Vagina (tissue), 2 donors: ENCODE results near the gene TTR. TPM values are rescaled to one million over a fixed set of nuclear protein-coding genes. Genes with fewer than 3 reads are reported as not detected.

Experiments used
- DNase-seq, 2 donors: peaks; one replicate each; pipeline ENCODE4 v3.0.0-alpha.2; 2017; ENCODE audit errors: extremely low spot score in 2 of 2
- H3K27ac ChIP-seq: fragments of 200-600 bp; sonication (generic); one replicate; pipeline ENCODE4 v1.5.1; 2019
- H3K27me3 ChIP-seq: fragments of 200-600 bp; sonication (generic); one replicate; pipeline ENCODE4 v1.5.1; 2019
- H3K36me3 ChIP-seq, 2 donors: fragments of 200-600 bp; sonication (generic); one replicate each; pipeline ENCODE4 v1.5.1; 2017 to 2019
- H3K4me1 ChIP-seq: fragments of 200-600 bp; sonication (generic); one replicate; pipeline ENCODE4 v1.5.1; 2019
- H3K4me3 ChIP-seq, 2 donors: fragments of 200-600 bp; sonication (generic); 1 replicate in 1 of 2; 2 replicates in 1 of 2; pipeline ENCODE4 v1.5.1; 2016 to 2019
- H3K9me3 ChIP-seq: fragments of 200-600 bp; sonication (generic); one replicate; pipeline ENCODE4 v1.5.1; 2019
- POLR2A ChIP-seq, 2 donors: fragments of 450-650 bp; IDR thresholded peaks; one replicate each; pipeline ENCODE4 v1.6.1; 2017; ENCODE audit warnings: antibody characterized with exemption in 2 of 2, mild to moderate bottlenecking in 2 of 2, moderate library complexity in 2 of 2
- POLR2AphosphoS5 ChIP-seq, 2 donors: sonication (generic); formaldehyde crosslinking; IDR thresholded peaks; one replicate each; pipeline ENCODE4 v1.9.0; 2017; ENCODE audit warnings: antibody characterized with exemption in 2 of 2, mild to moderate bottlenecking in 2 of 2, low read depth in 1 of 2; ENCODE audit not compliant: insufficient read depth in 1 of 2
- intact Hi-C: fragments of 100-400 bp; cut with DNase I; formaldehyde crosslinking; loops from one replicate; pipeline ENCODE4 v1.15.1; 2023
- total RNA-seq: library from RNA; depleted of rRNA; stranded (reverse); fragments of >200 nt; gene quantifications from one replicate; pipeline ENCODE4 v1.2.3, GENCODE V29; 2016
- TF ChIP-seq, protein P1 (sequence below), 3 experiments: fragments of 450-650 bp in 2 of 3; fragments of 200-600 bp in 1 of 3; sonication (generic) in 1 of 3; IDR thresholded peaks; one replicate each; pipeline ENCODE4 v1.5.1; 2017 to 2019; ENCODE audit warnings: antibody characterized with exemption in 3 of 3, mild to moderate bottlenecking in 2 of 3, moderate library complexity in 2 of 3

TTR gene
- total RNA-seq: not detected

DNA sequence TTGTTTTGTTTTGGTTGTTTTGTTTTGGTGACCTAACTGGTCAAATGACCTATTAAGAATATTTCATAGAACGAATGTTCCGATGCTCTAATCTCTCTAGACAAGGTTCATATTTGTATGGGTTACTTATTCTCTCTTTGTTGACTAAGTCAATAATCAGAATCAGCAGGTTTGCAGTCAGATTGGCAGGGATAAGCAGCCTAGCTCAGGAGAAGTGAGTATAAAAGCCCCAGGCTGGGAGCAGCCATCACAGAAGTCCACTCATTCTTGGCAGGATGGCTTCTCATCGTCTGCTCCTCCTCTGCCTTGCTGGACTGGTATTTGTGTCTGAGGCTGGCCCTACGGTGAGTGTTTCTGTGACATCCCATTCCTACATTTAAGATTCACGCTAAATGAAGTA lies at the start of gene TTR:
TSS of gene TTR (plus strand) at position 250 of the 400 bp plus-strand sequence. CDS start at position 276, 26 bp downstream.
- intact Hi-C loops: no loop called here
- DNase-seq: no peak
- Histone ChIP-seq H3K9me3 (no peaks in the 10 kb centered on the region), H3K27me3 (no peaks in the 10 kb centered on the region), H3K4me1 (no peaks in the 10 kb centered on the region), H3K36me3 (no peaks in the 10 kb centered on the region), H3K27ac (no peak within 1 kb of the TSS), H3K4me3 (no peak within 1 kb of the TSS)
- TF ChIP-seq POLR2AphosphoS5 (IDR thresholded peaks at IDR 0.05; ENCODE audit: insufficient read depth in 1 of 2, low read depth in 1 of 2): no peak
- no peak for TF ChIP-seq POLR2A (IDR thresholded peaks at IDR 0.05)
- TF ChIP-seq, protein P1, sequence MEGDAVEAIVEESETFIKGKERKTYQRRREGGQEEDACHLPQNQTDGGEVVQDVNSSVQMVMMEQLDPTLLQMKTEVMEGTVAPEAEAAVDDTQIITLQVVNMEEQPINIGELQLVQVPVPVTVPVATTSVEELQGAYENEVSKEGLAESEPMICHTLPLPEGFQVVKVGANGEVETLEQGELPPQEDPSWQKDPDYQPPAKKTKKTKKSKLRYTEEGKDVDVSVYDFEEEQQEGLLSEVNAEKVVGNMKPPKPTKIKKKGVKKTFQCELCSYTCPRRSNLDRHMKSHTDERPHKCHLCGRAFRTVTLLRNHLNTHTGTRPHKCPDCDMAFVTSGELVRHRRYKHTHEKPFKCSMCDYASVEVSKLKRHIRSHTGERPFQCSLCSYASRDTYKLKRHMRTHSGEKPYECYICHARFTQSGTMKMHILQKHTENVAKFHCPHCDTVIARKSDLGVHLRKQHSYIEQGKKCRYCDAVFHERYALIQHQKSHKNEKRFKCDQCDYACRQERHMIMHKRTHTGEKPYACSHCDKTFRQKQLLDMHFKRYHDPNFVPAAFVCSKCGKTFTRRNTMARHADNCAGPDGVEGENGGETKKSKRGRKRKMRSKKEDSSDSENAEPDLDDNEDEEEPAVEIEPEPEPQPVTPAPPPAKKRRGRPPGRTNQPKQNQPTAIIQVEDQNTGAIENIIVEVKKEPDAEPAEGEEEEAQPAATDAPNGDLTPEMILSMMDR (IDR thresholded peaks at IDR 0.05): no peak

DNA sequence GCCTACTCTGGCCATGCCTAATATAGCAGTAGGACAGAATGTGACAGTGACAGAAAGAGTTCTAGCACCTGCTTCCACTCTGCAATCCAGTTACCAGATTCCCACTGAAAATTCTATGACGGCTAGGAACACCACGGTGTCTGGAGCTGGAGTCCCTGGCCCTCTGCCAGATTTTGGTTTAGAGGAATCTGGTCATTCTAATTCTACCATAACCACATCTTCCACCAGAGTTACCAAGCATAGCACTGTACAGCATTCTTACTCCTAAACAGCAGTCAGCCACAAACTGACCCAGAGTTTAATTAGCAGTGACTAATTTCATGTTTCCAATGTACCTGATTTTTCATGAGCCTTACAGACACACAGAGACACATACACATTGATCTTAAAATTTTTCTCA lies 45.2 kb upstream of the TTR start:
- Histone ChIP-seq H3K9me3 (no peaks in the 10 kb centered on the region), H3K36me3 (no peaks in the 10 kb centered on the region), H3K27me3 (no peaks in the 10 kb centered on the region), H3K4me3 (no peak overlapping the region), H3K4me1 (no peaks in the 10 kb centered on the region), H3K27ac (no peak overlapping the region)
- intact Hi-C loops: no loop called here
- no peak for DNase-seq
- no peak for TF ChIP-seq POLR2AphosphoS5 (IDR thresholded peaks at IDR 0.05; ENCODE audit: insufficient read depth in 1 of 2, low read depth in 1 of 2)
- TF ChIP-seq, protein P1 (IDR thresholded peaks at IDR 0.05): no peak
- TF ChIP-seq POLR2A (IDR thresholded peaks at IDR 0.05): no peak

DNA sequence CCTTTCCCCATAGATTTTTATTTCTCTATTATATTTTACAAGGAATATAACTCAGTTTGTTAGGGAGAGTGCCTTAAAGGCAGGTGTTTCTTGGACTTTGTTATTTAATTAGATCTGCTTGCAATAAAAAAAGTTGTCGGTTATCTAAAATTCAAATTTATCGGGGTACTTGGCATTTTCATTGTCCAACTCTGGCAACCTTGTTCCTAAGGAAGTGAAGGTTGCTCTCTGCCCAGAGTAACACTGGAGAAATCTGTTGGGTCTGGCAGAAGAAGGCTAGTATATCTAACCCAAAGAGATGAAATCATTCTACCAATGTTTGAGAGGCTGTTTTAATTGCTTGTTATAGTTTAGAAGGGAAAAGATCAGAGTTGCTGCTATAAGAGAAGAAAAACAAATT lies 42.8 kb upstream of the TTR start:
- no peak for TF ChIP-seq POLR2AphosphoS5 (IDR thresholded peaks at IDR 0.05; ENCODE audit: insufficient read depth in 1 of 2, low read depth in 1 of 2)
- no peak for TF ChIP-seq POLR2A (IDR thresholded peaks at IDR 0.05)
- no peak overlapping the region for H3K4me3 ChIP-seq
- no peaks in the 10 kb centered on the region for H3K9me3 ChIP-seq
- intact Hi-C loops: no loop called here
- no peak for DNase-seq
- H3K4me1 ChIP-seq: no peaks in the 10 kb centered on the region
- H3K36me3 ChIP-seq: no peaks in the 10 kb centered on the region
- H3K27me3 ChIP-seq: no peaks in the 10 kb centered on the region
- H3K27ac ChIP-seq: no peak overlapping the region

DNA sequence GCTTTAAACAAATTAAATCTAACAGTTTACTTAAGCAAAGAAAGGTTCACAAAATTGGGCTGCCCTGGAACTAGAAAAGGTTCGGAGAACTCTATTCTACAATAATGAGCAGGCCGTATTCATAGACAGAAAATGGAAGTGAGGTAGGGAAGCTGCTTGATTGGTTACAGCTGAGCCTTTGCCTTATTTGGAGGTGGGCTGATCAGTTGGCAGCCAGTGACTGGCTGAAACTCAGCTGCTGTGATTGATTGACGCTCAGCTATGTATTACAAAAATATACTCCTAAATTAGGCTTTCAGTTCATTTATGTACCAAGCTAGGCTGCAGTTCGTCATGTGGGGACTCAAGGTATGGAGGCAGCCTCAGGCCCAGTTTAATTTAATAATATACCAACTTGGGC lies 42.3 kb upstream of the TTR start:
- no peak for DNase-seq
- Histone ChIP-seq H3K4me3 (no peak overlapping the region), H3K4me1 (no peaks in the 10 kb centered on the region), H3K9me3 (no peaks in the 10 kb centered on the region), H3K27ac (no peak overlapping the region), H3K27me3 (no peaks in the 10 kb centered on the region), H3K36me3 (no peaks in the 10 kb centered on the region)
- intact Hi-C loops: no loop called here
- TF ChIP-seq, protein P1 (IDR thresholded peaks at IDR 0.05): no peak
- TF ChIP-seq POLR2A (IDR thresholded peaks at IDR 0.05) (no peak), POLR2AphosphoS5 (IDR thresholded peaks at IDR 0.05; ENCODE audit: insufficient read depth in 1 of 2, low read depth in 1 of 2) (no peak)

DNA sequence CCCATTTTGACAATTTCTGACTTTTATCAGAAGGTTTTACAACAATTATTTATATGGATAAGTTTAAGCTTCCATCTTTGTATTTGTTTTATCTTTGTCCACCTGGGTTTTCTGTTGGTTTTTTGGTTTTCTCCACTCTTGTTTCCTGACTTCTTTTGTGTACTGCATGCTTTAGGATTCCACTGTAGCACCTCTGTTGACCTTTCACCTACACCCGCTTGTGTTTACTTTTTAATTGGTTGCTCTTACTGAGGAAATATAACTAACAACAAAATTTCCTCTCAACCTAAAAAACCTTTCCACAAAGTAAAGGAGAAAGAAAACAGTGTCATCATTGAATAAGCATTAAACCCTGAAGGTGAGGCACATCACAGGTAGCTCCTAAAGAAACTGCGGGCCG lies 39.8 kb upstream of the TTR start:
- no peaks in the 10 kb centered on the region for H3K36me3 ChIP-seq
- H3K9me3 ChIP-seq: no peaks in the 10 kb centered on the region
- TF ChIP-seq POLR2AphosphoS5 (IDR thresholded peaks at IDR 0.05; ENCODE audit: insufficient read depth in 1 of 2, low read depth in 1 of 2) (no peak), POLR2A (IDR thresholded peaks at IDR 0.05) (no peak)
- TF ChIP-seq, protein P1 (IDR thresholded peaks at IDR 0.05): no peak
- no peak overlapping the region for H3K4me3 ChIP-seq
- no peak overlapping the region for H3K27ac ChIP-seq
- H3K4me1 ChIP-seq: no peaks in the 10 kb centered on the region
- intact Hi-C loops: loop anchor here (10.0 kb wide), 1 partner anchor 173 kb away; no protein-coding TSS in a partner anchor
- DNase-seq: no peak
- H3K27me3 ChIP-seq: no peaks in the 10 kb centered on the region
